Measurements from ENCODE around the gene SYNPO2.
"Not testable (repeated sequence)": the region's sequence is repeated elsewhere in the genome, so short reads cannot be mapped to it uniquely, and the experiment has no call there.

Gene SYNPO2

DNA sequence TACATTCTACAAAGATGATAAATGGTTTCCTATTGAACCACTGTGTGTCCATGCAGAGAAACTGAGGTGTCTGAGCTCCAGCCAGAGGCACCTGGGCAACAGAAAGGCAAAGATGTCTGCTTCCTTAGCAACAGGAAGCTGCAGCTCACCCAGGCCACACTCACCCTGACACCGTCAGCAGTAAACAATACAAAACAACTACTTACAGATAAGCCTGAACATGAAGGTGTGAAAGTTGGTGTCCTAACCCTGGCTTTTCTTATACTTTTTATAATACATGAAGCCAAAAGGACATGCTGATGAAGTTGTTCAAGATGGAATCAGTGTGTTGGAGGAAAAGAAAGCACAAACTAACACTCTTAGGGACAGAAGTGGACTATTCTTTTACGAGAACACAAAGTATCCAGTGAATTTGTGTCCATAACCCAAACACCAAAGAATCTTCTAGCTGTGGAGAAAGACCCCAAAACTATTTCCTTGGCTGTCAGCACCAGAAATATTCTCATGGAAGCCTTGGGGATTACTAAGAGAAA is 117.3 kb downstream of the SYNPO2 start:
- no peak for DNase-seq (ENCODE audit: low spot score)

DNA sequence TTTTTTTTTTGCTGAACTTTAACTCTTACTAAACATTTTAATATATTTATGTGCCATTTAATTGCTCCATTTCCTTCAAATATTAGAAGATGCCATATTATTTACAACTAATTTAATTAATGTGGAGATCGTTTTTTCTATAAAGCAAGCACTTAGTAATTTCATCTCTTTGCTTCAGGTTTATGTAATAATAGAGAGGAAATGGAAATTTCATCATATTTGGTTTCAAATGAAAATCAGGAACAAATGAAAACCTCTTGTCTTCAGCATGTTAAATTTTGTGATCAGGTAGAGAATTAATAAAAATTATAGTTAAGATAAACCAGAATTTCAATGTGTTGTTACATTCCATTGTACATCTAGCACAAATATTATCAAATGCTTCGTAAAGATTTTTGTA is 120.1 kb downstream of the SYNPO2 start:
- no peak for DNase-seq (ENCODE audit: low spot score)

DNA sequence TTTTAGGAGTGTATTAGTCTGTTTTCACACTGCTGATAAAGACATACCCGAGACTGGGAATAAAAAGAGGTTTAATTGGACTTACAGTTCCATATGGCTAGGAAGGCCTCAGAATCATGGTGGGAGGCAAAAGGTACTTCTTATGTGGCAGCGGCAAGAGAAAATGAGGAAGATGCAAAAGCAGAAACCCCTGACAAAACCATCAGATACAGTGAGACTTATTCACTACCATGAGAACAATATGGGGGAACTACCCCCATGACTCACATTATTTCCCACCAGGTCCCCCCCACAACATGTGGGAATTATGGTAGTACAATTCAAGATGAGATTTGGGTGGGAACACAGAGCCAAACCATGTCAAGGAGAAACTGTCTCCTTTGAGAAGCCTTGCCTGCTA is 121.6 kb downstream of the SYNPO2 start:
- DNase-seq (ENCODE audit: low spot score), result not testable (repeated sequence)

DNA sequence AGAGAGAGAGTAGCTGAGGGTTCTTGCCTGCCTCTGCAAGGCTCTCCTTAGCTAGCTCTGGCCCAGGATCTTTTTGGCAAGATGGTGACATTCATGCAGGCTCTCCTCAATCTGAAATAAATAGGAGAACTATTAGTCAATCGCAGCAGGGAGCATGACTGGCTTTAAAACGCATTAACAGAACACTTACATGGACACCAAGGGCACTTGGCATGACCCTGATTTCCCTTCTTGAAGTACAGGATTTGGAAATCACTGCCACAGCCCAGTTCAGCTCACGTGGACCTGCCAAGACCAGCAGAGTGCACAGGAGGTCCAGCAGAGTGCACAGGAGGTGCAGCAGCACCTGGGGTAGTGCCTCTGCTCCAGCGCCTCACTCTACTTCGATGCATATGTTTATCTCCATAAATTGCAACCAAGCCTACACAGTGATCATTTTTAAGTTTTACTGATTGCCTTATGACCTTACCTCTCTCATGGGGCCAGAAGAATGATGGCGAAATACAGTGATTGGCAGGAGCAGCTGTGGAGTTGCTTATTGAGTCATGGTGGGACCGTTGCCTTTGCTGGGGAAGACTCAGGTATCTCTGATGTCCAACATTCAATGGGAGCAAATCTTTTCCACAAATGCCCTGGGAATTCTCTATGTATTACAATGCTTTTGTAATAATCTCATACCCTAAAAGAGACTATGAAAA is 122.4 kb downstream of the SYNPO2 start:
- DNase-seq (ENCODE audit: low spot score), result no peak

DNA sequence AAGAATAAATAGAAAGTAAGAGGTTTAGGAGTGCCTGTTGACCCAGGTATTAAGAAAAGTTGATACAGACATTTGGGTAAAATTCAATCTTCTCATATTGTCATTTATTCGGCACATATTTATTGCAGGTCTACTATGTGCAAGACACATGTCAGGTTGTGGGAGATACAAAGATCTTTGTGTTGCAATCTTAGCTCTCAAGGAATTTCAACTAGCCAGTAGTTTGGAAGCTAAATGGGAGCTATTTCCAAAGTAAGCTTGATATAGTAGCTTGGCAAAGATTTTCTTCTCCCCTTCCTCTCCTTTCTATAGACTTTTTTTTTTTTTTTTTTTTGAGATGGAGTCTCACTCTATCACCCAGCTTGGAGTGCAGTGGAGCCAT is 122.9 kb downstream of the SYNPO2 start:
- DNase-seq (ENCODE audit: low spot score), result no peak

DNA sequence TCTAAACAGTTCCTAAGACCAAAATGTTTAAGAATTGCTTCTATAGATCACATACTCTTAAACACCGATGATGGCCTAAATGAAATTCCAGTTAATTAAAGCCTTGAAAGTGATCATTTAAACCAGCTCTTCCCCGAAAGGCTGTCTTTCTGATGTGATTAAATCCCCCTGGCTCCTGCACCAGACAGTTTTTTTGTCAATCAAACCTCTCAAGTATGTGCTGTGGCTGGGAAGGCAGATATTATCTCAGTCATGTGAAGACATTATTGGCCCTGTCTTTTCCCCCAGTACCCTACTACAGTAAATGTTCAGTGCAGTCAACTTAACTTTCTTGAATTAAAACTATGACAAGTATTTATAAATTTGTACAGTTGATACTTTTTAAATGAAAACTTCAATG is 126.0 kb downstream of the SYNPO2 start:
- no peak for DNase-seq (ENCODE audit: low spot score)

DNA sequence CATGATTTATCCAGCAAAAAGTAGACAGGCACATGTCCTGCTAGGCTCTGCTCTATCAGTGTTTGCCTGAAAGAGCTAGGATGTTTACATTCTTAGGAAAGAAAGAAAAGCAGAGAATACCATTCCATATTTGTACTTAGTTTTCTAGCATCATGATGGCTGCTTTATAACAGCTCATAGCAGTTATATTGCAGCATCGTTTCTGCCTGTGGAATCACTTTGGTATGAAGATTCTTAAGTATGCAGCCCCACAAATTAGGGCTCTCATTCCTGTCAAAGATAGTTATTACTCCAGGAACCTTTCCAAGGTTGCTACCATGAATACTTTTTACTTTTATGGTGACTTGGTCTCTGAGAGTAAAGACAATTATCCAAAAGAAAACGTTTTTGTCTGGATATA is 128.0 kb downstream of the SYNPO2 start:
- no peak for DNase-seq (ENCODE audit: low spot score)

DNA sequence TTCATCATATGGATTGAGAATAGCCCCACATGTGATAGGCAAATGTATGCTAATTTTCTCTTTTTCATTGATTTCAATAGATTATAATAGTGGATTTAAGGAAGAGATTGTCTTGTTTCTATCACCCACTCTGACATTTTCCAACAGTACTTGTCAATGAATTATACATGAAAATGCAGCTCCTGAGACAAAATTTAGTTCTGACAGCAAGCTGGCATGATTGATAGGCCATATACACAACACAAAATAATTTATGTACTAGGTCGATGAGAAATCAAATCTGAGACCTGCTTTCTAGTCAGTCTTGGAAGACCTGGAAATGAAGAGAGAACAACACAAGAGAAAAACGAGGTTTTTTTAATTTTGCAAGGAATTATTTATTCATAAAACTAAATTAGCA is 129.0 kb downstream of the SYNPO2 start:
- DNase-seq (ENCODE audit: low spot score), result no peak

DNA sequence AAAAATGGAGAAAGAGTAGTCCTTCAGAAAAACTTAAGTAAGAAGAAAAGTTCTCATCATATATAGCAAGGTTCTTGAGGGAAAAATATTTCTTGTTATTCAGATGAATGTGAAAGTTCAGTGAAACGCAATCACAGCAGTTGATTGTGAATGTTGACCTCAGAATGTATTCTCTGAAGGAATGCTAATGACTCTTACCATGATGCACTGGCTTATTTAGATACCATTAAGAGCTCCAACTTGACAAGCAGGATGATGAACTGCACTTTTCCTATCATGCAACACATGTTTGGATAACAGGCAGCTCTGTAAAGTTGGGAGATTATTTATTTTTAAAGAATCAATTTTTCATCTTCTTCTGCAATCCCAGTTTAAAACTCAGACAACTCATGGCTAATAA is 131.5 kb downstream of the SYNPO2 start:
- no peak for DNase-seq (ENCODE audit: low spot score)

DNA sequence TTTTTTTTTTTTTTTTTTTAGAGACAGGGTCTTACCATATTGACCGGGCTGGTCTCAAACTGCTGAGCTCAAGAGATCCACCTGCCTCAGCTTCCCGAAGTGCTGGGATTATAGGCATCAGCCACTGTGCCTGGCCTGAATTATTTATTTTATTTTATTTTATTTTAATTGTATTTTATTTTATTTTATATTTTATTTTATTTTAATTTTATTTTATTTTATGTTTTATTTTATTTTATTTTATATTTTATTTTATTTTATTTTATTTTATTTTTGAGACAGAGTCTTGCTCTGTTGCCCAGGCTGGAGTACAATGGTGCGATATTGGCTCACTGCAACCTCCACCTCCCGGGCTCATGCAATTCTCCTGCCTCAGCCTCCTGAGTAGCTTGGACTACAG is 133.9 kb downstream of the SYNPO2 start:
- not testable (repeated sequence) for DNase-seq (ENCODE audit: low spot score)

DNA sequence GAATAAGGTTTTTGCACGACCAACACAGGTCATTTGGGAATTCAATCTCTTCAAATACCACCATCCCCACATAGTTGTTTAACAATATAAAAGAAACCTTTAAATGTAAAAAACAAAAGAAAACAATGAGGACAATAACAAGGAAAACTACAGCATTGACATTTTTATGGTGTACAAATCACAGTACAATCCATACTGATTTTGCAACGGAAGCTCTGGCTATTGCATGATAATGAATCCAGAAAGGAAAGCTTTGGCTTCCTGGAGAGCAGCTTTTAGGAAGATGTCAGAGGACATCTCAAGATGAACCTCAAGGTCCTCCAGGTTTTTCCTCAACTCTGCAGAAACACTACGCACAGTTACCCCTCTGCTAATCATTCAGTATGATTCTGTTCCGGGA is 135.4 kb downstream of the SYNPO2 start:
- DNase-seq (ENCODE audit: low spot score), result no peak

DNA sequence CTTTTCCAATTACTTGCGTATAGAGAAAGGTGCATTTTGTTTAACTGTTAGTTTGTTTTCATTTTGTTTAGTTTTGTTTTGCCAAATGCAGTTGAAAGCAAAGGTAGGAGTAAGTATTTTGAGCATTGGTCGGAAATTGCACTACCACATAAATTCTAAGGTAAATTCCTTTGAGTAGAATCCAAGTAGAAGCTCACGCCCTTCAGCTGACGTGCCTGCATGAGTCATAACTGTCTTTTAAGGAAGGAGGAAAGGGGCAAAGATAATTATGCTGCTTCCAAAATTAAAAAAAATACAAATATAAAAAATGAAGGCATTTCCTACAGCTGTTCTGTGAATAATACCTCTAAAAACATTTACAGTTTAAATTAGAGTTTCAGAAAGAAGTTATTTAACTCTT is 136.8 kb downstream of the SYNPO2 start:
- DNase-seq (ENCODE audit: low spot score), result no peak

DNA sequence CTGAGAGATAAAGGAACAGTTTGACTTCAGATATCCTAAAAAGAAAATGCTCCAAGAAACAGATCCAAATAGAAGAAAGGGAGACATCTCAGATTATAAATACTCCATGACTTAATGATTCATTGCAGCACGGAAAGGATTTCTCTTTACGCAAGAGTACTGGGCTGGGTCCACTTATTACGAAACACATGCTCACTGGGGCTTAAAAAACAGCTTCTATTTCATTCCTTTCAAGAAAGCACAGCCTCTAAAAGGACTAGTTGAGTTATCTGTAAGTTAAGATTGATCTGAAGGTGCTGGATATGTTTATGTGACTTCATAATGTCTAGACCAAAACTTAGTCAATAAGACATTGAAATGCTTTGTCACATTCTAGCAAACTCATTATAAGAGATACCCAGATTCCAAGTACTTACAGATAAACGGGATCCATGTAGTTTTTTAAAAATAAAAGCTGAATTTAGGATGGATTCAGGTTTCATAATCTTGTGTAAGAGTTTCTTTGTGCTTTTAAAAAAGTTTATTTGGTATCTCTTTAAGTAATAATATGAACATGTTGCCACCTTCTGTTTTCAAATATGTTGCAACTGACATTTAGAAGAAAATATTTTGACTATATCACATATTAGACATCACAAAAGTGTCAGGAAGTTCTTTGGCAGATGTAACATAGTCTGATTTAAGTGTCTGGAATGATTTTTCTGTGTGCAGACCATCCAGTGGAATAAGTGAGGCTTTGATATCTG is 137.4 kb downstream of the SYNPO2 start:
- peak; percentile 47 for DNase-seq (ENCODE audit: low spot score)

DNA sequence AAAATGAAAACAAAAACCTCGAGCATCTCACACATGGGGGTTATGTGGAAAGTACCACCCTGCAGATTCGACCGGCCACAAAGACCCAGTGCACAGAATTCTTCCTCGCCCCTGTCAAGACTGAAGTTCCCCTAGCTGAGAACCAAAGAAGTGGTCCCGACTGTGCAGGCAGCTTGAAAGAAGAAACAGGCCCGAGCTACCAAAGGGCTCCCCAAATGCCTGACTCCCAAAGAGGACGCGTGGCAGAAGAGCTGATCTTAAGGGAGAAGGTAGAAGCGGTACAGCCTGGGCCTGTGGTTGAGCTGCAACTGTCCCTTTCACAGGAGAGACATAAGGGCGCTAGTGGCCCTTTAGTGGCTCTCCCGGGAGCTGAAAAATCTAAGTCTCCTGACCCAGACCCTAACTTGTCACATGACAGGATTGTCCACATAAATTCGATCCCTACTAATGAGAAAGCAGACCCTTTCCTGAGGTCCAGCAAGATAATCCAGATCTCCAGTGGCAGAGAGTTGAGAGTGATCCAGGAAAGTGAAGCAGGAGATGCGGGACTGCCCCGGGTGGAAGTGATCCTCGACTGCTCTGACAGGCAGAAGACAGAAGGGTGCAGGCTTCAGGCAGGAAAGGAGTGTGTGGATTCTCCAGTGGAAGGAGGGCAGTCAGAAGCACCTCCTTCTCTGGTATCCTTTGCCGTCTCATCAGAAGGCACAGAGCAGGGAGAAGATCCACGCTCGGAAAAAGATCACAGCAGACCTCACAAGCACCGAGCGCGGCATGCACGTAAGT is 138.2 kb downstream of the SYNPO2 start:
- DNase-seq (ENCODE audit: low spot score), result peak; percentile 45

DNA sequence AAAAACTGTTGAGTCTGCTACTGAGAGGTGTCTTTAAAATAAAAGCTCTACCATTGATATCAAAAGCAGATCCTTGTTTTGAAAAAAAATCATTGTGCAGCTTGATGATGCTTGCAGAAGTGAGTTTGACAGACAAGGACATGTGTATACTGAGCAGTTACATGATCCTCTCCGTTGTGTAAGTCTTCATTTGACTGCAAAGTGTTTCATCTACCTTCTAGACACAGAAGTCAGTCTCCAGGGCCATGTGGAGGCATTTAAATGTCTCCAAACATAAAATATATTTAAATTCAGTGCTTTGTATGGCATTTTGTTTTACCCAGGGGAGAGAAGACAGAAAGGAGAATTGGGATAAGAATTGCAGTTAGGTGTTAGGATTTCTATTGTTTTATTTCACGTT is 139.2 kb downstream of the SYNPO2 start:
- no peak for DNase-seq (ENCODE audit: low spot score)

DNA sequence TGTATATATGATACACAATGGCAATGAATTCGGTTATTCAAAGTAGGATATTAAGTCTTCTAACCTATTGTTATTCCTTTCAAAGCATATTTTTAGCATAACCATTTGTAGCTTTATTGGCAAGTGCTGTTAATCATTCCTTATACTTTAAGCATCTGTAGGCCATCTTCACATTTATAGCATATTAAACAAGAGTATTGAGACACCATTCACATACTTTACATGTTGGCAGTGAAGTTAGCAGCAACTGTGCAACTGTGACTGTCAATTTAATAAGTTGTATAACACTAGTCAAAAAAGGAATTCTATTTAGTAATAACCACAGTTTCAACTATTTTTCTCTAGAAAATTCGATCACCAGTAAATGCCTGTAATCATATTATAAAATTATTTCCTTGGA is 139.6 kb downstream of the SYNPO2 start:
- DNase-seq (ENCODE audit: low spot score), result no peak

DNA sequence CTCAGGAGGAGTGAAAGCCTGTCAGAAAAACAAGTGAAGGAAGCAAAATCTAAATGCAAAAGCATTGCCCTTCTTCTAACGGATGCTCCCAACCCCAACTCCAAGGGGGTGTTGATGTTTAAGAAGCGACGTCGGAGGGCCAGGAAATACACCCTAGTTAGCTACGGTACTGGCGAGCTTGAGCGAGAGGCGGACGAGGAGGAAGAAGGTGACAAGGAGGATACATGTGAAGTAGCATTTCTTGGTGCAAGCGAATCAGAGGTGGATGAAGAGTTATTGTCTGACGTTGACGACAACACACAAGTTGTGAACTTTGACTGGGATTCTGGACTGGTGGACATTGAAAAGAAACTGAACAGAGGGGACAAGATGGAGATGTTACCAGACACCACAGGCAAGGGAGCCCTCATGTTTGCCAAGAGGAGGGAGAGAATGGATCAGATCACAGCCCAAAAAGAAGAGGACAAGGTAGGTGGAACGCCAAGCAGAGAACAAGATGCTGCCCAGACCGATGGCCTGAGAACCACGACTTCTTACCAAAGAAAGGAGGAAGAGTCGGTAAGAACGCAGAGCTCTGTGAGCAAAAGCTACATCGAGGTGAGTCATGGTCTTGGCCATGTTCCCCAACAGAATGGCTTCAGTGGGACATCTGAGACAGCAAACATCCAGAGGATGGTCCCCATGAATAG is 141.3 kb downstream of the SYNPO2 start:
- no peak for DNase-seq (ENCODE audit: low spot score)

DNA sequence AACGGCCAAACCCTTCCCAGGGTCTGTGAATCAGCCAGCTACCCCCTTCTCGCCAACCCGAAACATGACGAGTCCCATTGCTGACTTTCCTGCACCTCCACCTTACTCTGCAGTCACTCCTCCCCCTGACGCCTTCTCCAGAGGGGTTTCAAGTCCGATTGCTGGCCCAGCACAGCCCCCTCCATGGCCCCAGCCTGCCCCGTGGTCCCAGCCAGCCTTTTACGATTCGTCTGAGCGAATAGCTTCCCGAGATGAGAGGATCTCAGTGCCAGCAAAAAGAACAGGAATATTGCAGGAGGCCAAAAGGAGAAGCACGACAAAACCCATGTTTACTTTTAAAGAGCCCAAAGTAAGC is 141.9 kb downstream of the SYNPO2 start:
- DNase-seq (ENCODE audit: low spot score), result no peak

DNA sequence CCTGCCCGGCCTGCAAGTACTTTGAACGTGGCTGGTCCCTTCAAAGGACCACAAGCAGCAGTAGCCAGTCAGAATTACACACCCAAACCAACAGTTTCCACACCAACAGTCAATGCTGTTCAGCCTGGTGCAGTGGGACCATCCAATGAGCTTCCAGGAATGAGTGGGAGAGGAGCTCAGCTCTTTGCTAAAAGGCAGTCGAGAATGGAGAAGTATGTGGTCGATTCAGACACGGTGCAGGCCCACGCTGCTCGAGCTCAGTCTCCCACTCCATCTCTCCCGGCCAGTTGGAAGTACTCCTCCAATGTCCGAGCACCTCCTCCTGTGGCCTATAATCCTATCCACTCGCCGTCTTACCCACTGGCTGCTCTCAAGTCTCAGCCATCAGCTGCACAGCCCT is 142.6 kb downstream of the SYNPO2 start:
- no peak for DNase-seq (ENCODE audit: low spot score)

DNA sequence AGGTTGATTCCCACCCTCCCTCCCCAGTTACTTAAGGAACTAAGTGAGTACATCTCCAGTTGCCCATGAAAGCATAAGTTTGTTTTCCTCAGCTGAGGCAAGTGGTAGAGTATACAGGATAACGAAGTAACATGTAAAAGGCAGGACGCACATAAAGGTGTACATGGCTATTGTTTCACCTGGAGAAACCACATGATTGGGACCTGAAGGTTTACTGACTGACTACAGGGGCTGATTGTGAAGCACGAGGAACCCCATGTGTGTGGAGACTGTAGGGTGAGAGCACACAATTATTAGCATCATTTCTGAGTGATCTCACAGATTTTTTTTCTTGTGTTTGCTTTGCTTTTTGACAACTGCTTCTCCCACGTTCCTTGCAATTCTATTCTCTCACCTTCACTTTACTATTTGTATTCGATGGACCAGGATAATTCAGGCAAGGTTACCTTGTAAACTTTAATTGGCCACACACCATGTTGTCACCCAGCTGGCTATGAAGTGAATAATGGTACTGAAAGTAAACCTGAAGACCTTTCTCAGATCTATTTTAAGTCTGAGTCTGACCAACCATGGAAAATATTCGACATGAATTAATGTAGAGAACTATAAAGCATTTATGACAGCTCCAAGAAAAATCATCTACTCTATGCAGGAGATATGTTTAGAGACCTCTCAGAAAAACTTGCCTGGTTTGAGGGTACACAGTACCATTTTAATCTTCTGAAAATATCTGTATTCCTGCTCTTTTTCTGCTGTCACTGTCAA is 144.4 kb downstream of the SYNPO2 start:
- no peak for DNase-seq (ENCODE audit: low spot score)

DNA sequence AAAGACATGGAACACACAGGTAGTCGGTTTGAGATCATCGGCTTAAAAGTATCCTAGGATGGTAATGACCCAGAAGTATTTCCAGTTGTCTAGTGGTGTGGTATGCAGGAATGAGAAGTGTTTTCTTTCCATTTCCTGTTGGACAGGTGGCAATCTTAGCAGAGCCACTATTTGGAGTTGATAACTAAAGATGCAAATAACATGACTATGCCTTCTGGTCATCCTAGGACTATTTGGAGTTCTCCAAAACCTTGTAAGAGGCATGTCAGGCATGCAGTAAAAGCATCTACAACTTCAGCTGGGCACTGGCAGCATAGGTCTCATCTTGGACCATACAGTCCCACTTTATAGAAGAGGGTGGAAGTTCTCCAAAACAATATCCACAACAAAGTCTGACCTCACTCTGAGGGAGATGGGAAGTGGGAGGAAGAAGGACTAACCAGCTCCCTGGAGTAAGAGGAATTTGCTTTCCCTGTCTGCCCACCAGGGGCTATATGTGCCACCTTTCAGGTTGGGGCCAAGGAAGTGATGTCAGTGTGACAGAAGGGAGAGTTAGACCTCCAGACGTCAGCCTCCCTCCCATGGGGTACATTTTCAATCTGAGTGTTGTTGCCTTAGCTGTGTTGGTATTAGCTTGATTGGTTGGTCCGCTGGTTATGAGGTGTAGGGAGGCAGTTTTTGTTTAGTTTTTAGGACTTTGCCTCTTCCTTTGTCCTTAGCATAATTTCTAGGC is 145.8 kb downstream of the SYNPO2 start:
- no peak for DNase-seq (ENCODE audit: low spot score)

All from hepatic stellate cell (primary cell).